Measurements from ENCODE around the gene PLCH1.

Gene PLCH1

GRCh38 chr3:155418407-155418806 lies 326.5 kb downstream of the PLCH1 start:
- peak; percentile 79 for ATAC-seq
- TF ChIP-seq CREB5 (CRISPR knock-in tag; IDR thresholded peaks at IDR 0.05; ENCODE audit: low read depth), result no peak
- TF ChIP-seq OSR1 (CRISPR knock-in tag; IDR thresholded peaks at IDR 0.05), result no peak
- no peak for TF ChIP-seq PPARA (CRISPR knock-in tag; IDR thresholded peaks at IDR 0.05; ENCODE audit: borderline replicate concordance)
- TF ChIP-seq ESRRG (CRISPR knock-in tag; IDR thresholded peaks at IDR 0.05), result no peak
- no peak for TF ChIP-seq POU6F1 (CRISPR knock-in tag; IDR thresholded peaks at IDR 0.05; ENCODE audit: borderline replicate concordance, low read depth)
- TF ChIP-seq ZNF565 (CRISPR knock-in tag; conservative IDR thresholded peaks at IDR 0.05; ENCODE audit: low read depth), result no peak
- no peak for TF ChIP-seq TOX (CRISPR knock-in tag; IDR thresholded peaks at IDR 0.05; ENCODE audit: borderline replicate concordance)
- peak; percentile 84 for TF ChIP-seq CSRNP3 (CRISPR knock-in tag; IDR thresholded peaks at IDR 0.05)
- no peak for TF ChIP-seq BACH2 (CRISPR knock-in tag; IDR thresholded peaks at IDR 0.05; ENCODE audit: borderline replicate concordance)
- TF ChIP-seq ZC3H10 (CRISPR knock-in tag; IDR thresholded peaks at IDR 0.05), result no peak
- peak; percentile 34; the same call in 1 of the 2 replicates for TF ChIP-seq ISL1 (CRISPR knock-in tag; IDR thresholded peaks at IDR 0.05)
- TF ChIP-seq ARNTL (CRISPR knock-in tag; IDR thresholded peaks at IDR 0.05; ENCODE audit: borderline replicate concordance, low read depth), result no peak
- peak; percentile 95 for TF ChIP-seq TCF4 (CRISPR knock-in tag; IDR thresholded peaks at IDR 0.05; ENCODE audit: borderline replicate concordance)
- TF ChIP-seq TSHZ2 (CRISPR knock-in tag; IDR thresholded peaks at IDR 0.05), result peak; percentile 91

- TF ChIP-seq POU6F1 (CRISPR knock-in tag; IDR thresholded peaks at IDR 0.05; ENCODE audit: borderline replicate concordance, low read depth) (no peak), GLIS3 (CRISPR knock-in tag; IDR thresholded peaks at IDR 0.05) (no peak), ZFP30 (CRISPR knock-in tag; IDR thresholded peaks at IDR 0.05) (no peak), ZC3H10 (CRISPR knock-in tag; IDR thresholded peaks at IDR 0.05) (no peak)
- no peak for ATAC-seq
Observed at GRCh38 chr3:155417119-155417517, 327.8 kb downstream of the PLCH1 start.

GRCh38 chr3:155416500-155417118 lies 328.3 kb downstream of the PLCH1 start:
- no peak for TF ChIP-seq TOX (CRISPR knock-in tag; IDR thresholded peaks at IDR 0.05; ENCODE audit: borderline replicate concordance)
- TF ChIP-seq ZNF565 (CRISPR knock-in tag; conservative IDR thresholded peaks at IDR 0.05; ENCODE audit: low read depth), result no peak
- no peak for TF ChIP-seq OSR1 (CRISPR knock-in tag; IDR thresholded peaks at IDR 0.05)
- TF ChIP-seq TCF4 (CRISPR knock-in tag; IDR thresholded peaks at IDR 0.05; ENCODE audit: borderline replicate concordance), result no peak
- TF ChIP-seq ZNF8 (CRISPR knock-in tag; IDR thresholded peaks at IDR 0.05), result no peak
- TF ChIP-seq CREB5 (CRISPR knock-in tag; IDR thresholded peaks at IDR 0.05; ENCODE audit: low read depth), result no peak
- TF ChIP-seq ZFP3 (CRISPR knock-in tag; IDR thresholded peaks at IDR 0.05), result no peak
- 0 out of 3 replicates have a peak, but pooled peaks have one; percentile 30 for ATAC-seq
